Neural progenitor cell (in vitro differentiated cells): Measurements from ENCODE around the gene F7. TPM values are rescaled to one million over a fixed set of nuclear protein-coding genes. Genes with fewer than 3 reads are reported as not detected.
"Not testable (repeated sequence)": the region's sequence is repeated elsewhere in the genome, so short reads cannot be mapped to it uniquely, and the experiment has no call there.

Experiments used
- DNase-seq: peaks from one replicate; pipeline ENCODE4 v3.0.0-alpha.2; 2016; ENCODE audit warnings: low spot score
- H2AFZ ChIP-seq: fragments of 200-600 bp; sonication (generic); replicated peaks from 2 replicates; pipeline ENCODE4 v1.6.1; 2016; ENCODE audit warnings: antibody characterized with exemption
- H3F3A ChIP-seq: fragments of 200-600 bp; sonication (generic); 2 replicates; pipeline ENCODE4 v1.6.1; 2016; ENCODE audit warnings: antibody characterized with exemption, low read depth
- H3K27ac ChIP-seq: fragments of 200-600 bp; sonication (generic); 2 replicates; pipeline ENCODE4 v1.5.1; 2016; ENCODE audit warnings: mild to moderate bottlenecking
- H3K27me3 ChIP-seq: fragments of 200-600 bp; sonication (generic); 2 replicates; pipeline ENCODE4 v1.6.1; 2016; ENCODE audit warnings: mild to moderate bottlenecking, moderate library complexity
- H3K36me3 ChIP-seq: fragments of 200-600 bp; sonication (generic); 2 replicates; pipeline ENCODE4 v1.5.1; 2016
- H3K4me1 ChIP-seq: fragments of 200-600 bp; sonication (generic); 2 replicates; pipeline ENCODE4 v1.6.1; 2016; ENCODE audit warnings: mixed run types
- H3K4me2 ChIP-seq: fragments of 200-600 bp; sonication (generic); 2 replicates; pipeline ENCODE4 v1.6.1; 2016
- H3K4me3 ChIP-seq: fragments of 200-600 bp; sonication (generic); 2 replicates; pipeline ENCODE4 v1.5.1; 2016
- H3K79me2 ChIP-seq: fragments of 200-600 bp; sonication (generic); 2 replicates; pipeline ENCODE4 v1.6.1; 2016; ENCODE audit warnings: low read depth
- H3K9ac ChIP-seq: fragments of 200-600 bp; sonication (generic); 2 replicates; pipeline ENCODE4 v1.6.1; 2016
- H3K9me3 ChIP-seq: fragments of 200-600 bp; sonication (generic); 2 replicates; pipeline ENCODE4 v1.5.1; 2016; ENCODE audit warnings: low read depth
- H4K20me1 ChIP-seq: fragments of 200-600 bp; sonication (generic); 2 replicates; pipeline ENCODE4 v1.6.1; 2016; ENCODE audit warnings: low read depth
- H3K27ac Mint-ChIP-seq: 3 replicates; pipeline ENCODE4 v1.8.0; 2021; ENCODE audit warnings: mixed read lengths
- H3K27me3 Mint-ChIP-seq: 2 replicates; pipeline ENCODE4 v1.8.0; 2022; ENCODE audit warnings: low read depth, mild to moderate bottlenecking, inconsistent platforms, moderate library complexity, mixed read lengths; ENCODE audit not compliant: insufficient read depth
- H3K36me3 Mint-ChIP-seq: 3 replicates; pipeline ENCODE4 v1.8.0; 2021; ENCODE audit warnings: mixed read lengths
- H3K4me1 Mint-ChIP-seq: 3 replicates; pipeline ENCODE4 v1.8.0; 2021; ENCODE audit warnings: mixed read lengths
- H3K4me3 Mint-ChIP-seq: 3 replicates; pipeline ENCODE4 v1.8.0; 2021; ENCODE audit warnings: mild to moderate bottlenecking, moderate library complexity, mixed read lengths
- H3K9me3 Mint-ChIP-seq: 3 replicates; pipeline ENCODE4 v1.8.0; 2020; ENCODE audit warnings: mixed read lengths
- CTCF ChIP-seq: fragments of 200-600 bp; sonication (generic); IDR thresholded peaks from 2 replicates; pipeline ENCODE4 v1.5.1; 2017; ENCODE audit warnings: antibody characterized with exemption, mild to moderate bottlenecking
- EZH2 ChIP-seq: fragments of 200-600 bp; sonication (generic); IDR thresholded peaks from 2 replicates; pipeline ENCODE4 v1.6.1; 2017; ENCODE audit warnings: antibody characterized with exemption, mild to moderate bottlenecking, moderate library complexity
- EZH2phosphoT487 ChIP-seq: fragments of 200-600 bp; sonication (generic); IDR thresholded peaks from 2 replicates; pipeline ENCODE4 v1.6.1; 2017; ENCODE audit warnings: antibody characterized with exemption
- total RNA-seq: library from RNA; depleted of rRNA; stranded (reverse); fragments of >200 nt; gene quantifications from 2 replicates; pipeline ENCODE4 v1.2.3, GENCODE V29; 2015; ENCODE audit warnings: low replicate concordance

F7 gene
- total RNA-seq, 1 donor from 2014 or later = not detected

GRCh38 chr13:113099142-113099541 is 6.4 kb upstream of the F7 start:
- no peak overlapping the region for H2AFZ ChIP-seq
- H3K27me3 ChIP-seq = no peaks in the 10 kb centered on the region
- H3K9me3 ChIP-seq = no peaks in the 10 kb centered on the region
- Mint-ChIP-seq H3K27me3 (no peaks in the 10 kb centered on the region), H3K4me1 (peaks cover 16% of the 10 kb centered on the region), H3K4me3 (no peak overlapping the region), H3K9me3 (no peaks in the 10 kb centered on the region), H3K36me3 (peaks cover 6% of the 10 kb centered on the region), H3K27ac (no peak overlapping the region)
- H3K36me3 ChIP-seq = no peaks in the 10 kb centered on the region
- no peaks in the 10 kb centered on the region for H3K4me1 ChIP-seq
- H3K4me2 ChIP-seq = no peak overlapping the region
- no peak for DNase-seq
- H3K4me3 ChIP-seq = no peak overlapping the region
- H3K79me2 ChIP-seq = no peaks in the 10 kb centered on the region
- no peak overlapping the region for H3K9ac ChIP-seq
- H3K27ac ChIP-seq = no peak overlapping the region
- TF ChIP-seq EZH2phosphoT487 (no peak), EZH2 (no peak), CTCF (no peak)
- no peaks in the 10 kb centered on the region for H4K20me1 ChIP-seq
- H3F3A ChIP-seq = no peaks in the 10 kb centered on the region

- not testable (repeated sequence) for H3K27ac ChIP-seq, H3K27me3 ChIP-seq, H4K20me1 ChIP-seq, H3K36me3 ChIP-seq, H3K27ac Mint-ChIP-seq, H3K36me3 Mint-ChIP-seq, H3K4me2 ChIP-seq, H3K9ac ChIP-seq, H3K9me3 Mint-ChIP-seq, DNase-seq, H2AFZ ChIP-seq, H3F3A ChIP-seq, H3K4me3 Mint-ChIP-seq, H3K79me2 ChIP-seq, H3K4me3 ChIP-seq, H3K27me3 Mint-ChIP-seq, H3K9me3 ChIP-seq, H3K4me1 ChIP-seq
- peaks cover 15% of the 10 kb centered on the region for H3K4me1 Mint-ChIP-seq
Measured at GRCh38 chr13:113102302-113102701, 3.3 kb upstream of the F7 start.

GRCh38 chr13:113102727-113103126 is 2.9 kb upstream of the F7 start:
- H3K27me3 Mint-ChIP-seq = peaks cover 2% of the 10 kb centered on the region
- no peak overlapping the region for H3K4me3 Mint-ChIP-seq
- no peak overlapping the region for H3K9ac ChIP-seq
- H3K27ac Mint-ChIP-seq = peak overlapping the region; percentile 1
- TF ChIP-seq CTCF (no peak), EZH2 (no peak), EZH2phosphoT487 (no peak)
- no peaks in the 10 kb centered on the region for H3F3A ChIP-seq
- peaks cover 4% of the 10 kb centered on the region for H3K36me3 Mint-ChIP-seq
- H4K20me1 ChIP-seq = no peaks in the 10 kb centered on the region
- H3K27me3 ChIP-seq = no peaks in the 10 kb centered on the region
- peaks cover 15% of the 10 kb centered on the region for H3K4me1 Mint-ChIP-seq
- no peaks in the 10 kb centered on the region for H3K79me2 ChIP-seq
- no peak overlapping the region for H3K4me2 ChIP-seq
- no peak overlapping the region for H3K4me3 ChIP-seq
- H3K4me1 ChIP-seq = peaks cover 7% of the 10 kb centered on the region
- no peak overlapping the region for H3K27ac ChIP-seq
- H3K9me3 Mint-ChIP-seq = no peaks in the 10 kb centered on the region
- no peak overlapping the region for H2AFZ ChIP-seq
- H3K36me3 ChIP-seq = no peaks in the 10 kb centered on the region
- DNase-seq = no peak
- no peaks in the 10 kb centered on the region for H3K9me3 ChIP-seq

GRCh38 chr13:113103646-113104045 is 1.9 kb upstream of the F7 start:
- no peaks in the 10 kb centered on the region for H3K36me3 ChIP-seq
- H3K4me2 ChIP-seq = no peak overlapping the region
- Mint-ChIP-seq H3K4me3 (no peak overlapping the region), H3K36me3 (no peaks in the 10 kb centered on the region), H3K4me1 (peaks cover 6% of the 10 kb centered on the region), H3K27me3 (peaks cover 2% of the 10 kb centered on the region), H3K9me3 (no peaks in the 10 kb centered on the region), H3K27ac (no peak overlapping the region)
- no peak overlapping the region for H3K4me3 ChIP-seq
- H3K27ac ChIP-seq = no peak overlapping the region
- no peak overlapping the region for H2AFZ ChIP-seq
- DNase-seq = no peak
- H3K9ac ChIP-seq = no peak overlapping the region
- H3F3A ChIP-seq = no peaks in the 10 kb centered on the region
- no peaks in the 10 kb centered on the region for H3K27me3 ChIP-seq
- H4K20me1 ChIP-seq = no peaks in the 10 kb centered on the region
- H3K9me3 ChIP-seq = no peaks in the 10 kb centered on the region
- no peaks in the 10 kb centered on the region for H3K79me2 ChIP-seq
- TF ChIP-seq CTCF (no peak), EZH2phosphoT487 (no peak), EZH2 (no peak)
- H3K4me1 ChIP-seq = peaks cover 7% of the 10 kb centered on the region
